Measurements from ENCODE around the gene NSD2. TPM values are rescaled to one million over a fixed set of nuclear protein-coding genes. Genes with fewer than 3 reads are reported as not detected.

Gene NSD2
- total RNA-seq, 1 experiment from 2014 or later, result 122 TPM

GRCh38 chr4:1850276-1850675, 20.9 kb upstream of the NSD2 start:
- H3K36me3 Mint-ChIP-seq (ENCODE audit: insufficient read depth, unreplicated experiment), result peaks cover 38% of the 10 kb centered on the region
- intact Hi-C loops (cut with micrococcal nuclease; ENCODE audit: unreplicated experiment), result no loop called here
- no peak overlapping the region for H3K27ac Mint-ChIP-seq (ENCODE audit: unreplicated experiment)
- no TSS peak for BruUV-seq (replicated peaks)
- DNase-seq, result no peak
- no peaks in the 10 kb centered on the region for H3K9me3 ChIP-seq
- ChIA-PET CTCF (interaction anchor here (0.7 kb wide), 1 partner anchor 17 kb away, joined by 5 read pairs; no protein-coding TSS in a partner anchor), POLR2A (no interaction called here)
- peaks cover 6% of the 10 kb centered on the region; the same call in 1 of the 2 replicates for H3K4me1 ChIP-seq
- H3K4me3 Mint-ChIP-seq (ENCODE audit: unreplicated experiment), result no peak overlapping the region
- H3K27me3 ChIP-seq (replicated peaks; ENCODE audit: control insufficient read depth, insufficient read depth, low read length), result no peaks in the 10 kb centered on the region
- no peaks in the 10 kb centered on the region for H3K9me3 Mint-ChIP-seq (ENCODE audit: unreplicated experiment)
- no peak for TF ChIP-seq CTCF (IDR thresholded peaks at IDR 0.05; ENCODE audit: insufficient read depth in 1 of 2, low read depth in 1 of 2, low read length in 1 of 2, severe bottlenecking in 1 of 2, unreplicated experiment in 1 of 2)
- peaks cover 7% of the 10 kb centered on the region for H3K4me1 Mint-ChIP-seq (ENCODE audit: low read depth, unreplicated experiment)
- H3K4me3 ChIP-seq (ENCODE audit: low read depth, low read length), result no peak overlapping the region
- H3K27me3 Mint-ChIP-seq (ENCODE audit: insufficient read depth, unreplicated experiment), result no peaks in the 10 kb centered on the region
- H3K36me3 ChIP-seq (ENCODE audit: control insufficient read depth, insufficient read depth, low read length), result no peaks in the 10 kb centered on the region

GRCh38 chr4:1851160-1851559, 20.0 kb upstream of the NSD2 start:
- BruUV-seq (replicated peaks), result no TSS peak
- no peak overlapping the region for H3K4me3 Mint-ChIP-seq (ENCODE audit: unreplicated experiment)
- ChIA-PET CTCF (no interaction called here), POLR2A (no interaction called here)
- no peak overlapping the region for H3K27ac Mint-ChIP-seq (ENCODE audit: unreplicated experiment)
- intact Hi-C loops (cut with micrococcal nuclease; ENCODE audit: unreplicated experiment), result no loop called here
- peaks cover 32% of the 10 kb centered on the region for H3K36me3 Mint-ChIP-seq (ENCODE audit: insufficient read depth, unreplicated experiment)
- Histone ChIP-seq H3K9me3 (no peaks in the 10 kb centered on the region), H3K4me1 (peaks cover 6% of the 10 kb centered on the region; the same call in 1 of the 2 replicates), H3K36me3 (ENCODE audit: control insufficient read depth, insufficient read depth, low read length) (no peaks in the 10 kb centered on the region), H3K4me3 (ENCODE audit: low read depth, low read length) (no peak overlapping the region), H3K27me3 (replicated peaks; ENCODE audit: control insufficient read depth, insufficient read depth, low read length) (no peaks in the 10 kb centered on the region)
- H3K27me3 Mint-ChIP-seq (ENCODE audit: insufficient read depth, unreplicated experiment), result no peaks in the 10 kb centered on the region
- no peak for TF ChIP-seq CTCF (IDR thresholded peaks at IDR 0.05; ENCODE audit: insufficient read depth in 1 of 2, low read depth in 1 of 2, low read length in 1 of 2, severe bottlenecking in 1 of 2, unreplicated experiment in 1 of 2)
- no peaks in the 10 kb centered on the region for H3K9me3 Mint-ChIP-seq (ENCODE audit: unreplicated experiment)
- H3K4me1 Mint-ChIP-seq (ENCODE audit: low read depth, unreplicated experiment), result peaks cover 7% of the 10 kb centered on the region
- no peak for DNase-seq

- Mint-ChIP-seq H3K9me3 (ENCODE audit: unreplicated experiment) (no peaks in the 10 kb centered on the region), H3K27me3 (ENCODE audit: insufficient read depth, unreplicated experiment) (no peaks in the 10 kb centered on the region), H3K27ac (ENCODE audit: unreplicated experiment) (no peak overlapping the region), H3K4me3 (ENCODE audit: unreplicated experiment) (no peak overlapping the region), H3K36me3 (ENCODE audit: insufficient read depth, unreplicated experiment) (peaks cover 25% of the 10 kb centered on the region), H3K4me1 (ENCODE audit: low read depth, unreplicated experiment) (peaks cover 7% of the 10 kb centered on the region)
- H3K36me3 ChIP-seq (ENCODE audit: control insufficient read depth, insufficient read depth, low read length), result no peaks in the 10 kb centered on the region
- no peak for DNase-seq
- POLR2A ChIA-PET, result no interaction called here
- no peak overlapping the region for H3K4me3 ChIP-seq (ENCODE audit: low read depth, low read length)
- no peaks in the 10 kb centered on the region for H3K9me3 ChIP-seq
- peaks cover 6% of the 10 kb centered on the region; the same call in 1 of the 2 replicates for H3K4me1 ChIP-seq
- H3K27me3 ChIP-seq (replicated peaks; ENCODE audit: control insufficient read depth, insufficient read depth, low read length), result no peaks in the 10 kb centered on the region
- CTCF ChIA-PET, result no interaction called here
- no TSS peak for BruUV-seq (replicated peaks)
- intact Hi-C loops (cut with micrococcal nuclease; ENCODE audit: unreplicated experiment), result no loop called here
- no peak for TF ChIP-seq CTCF (IDR thresholded peaks at IDR 0.05; ENCODE audit: insufficient read depth in 1 of 2, low read depth in 1 of 2, low read length in 1 of 2, severe bottlenecking in 1 of 2, unreplicated experiment in 1 of 2)
Observed at GRCh38 chr4:1851575-1852410, 19.4 kb upstream of the NSD2 start.
